Activated T-helper 1 cell treated with anti-CD3 and anti-CD28 coated beads, Interleukin-12 subunit alpha, Interleukin-12 subunit beta, Interleukin-2, Interleukin-4 antibody, amounts not matched to agents 30 ng/mL and 10 ng/mL and 1 ng/mL, durations not matched to agents 14 hours and 24 hours and 36 hours (primary cell): Measurements from ENCODE around the gene GINM1. TPM values are rescaled to one million over a fixed set of nuclear protein-coding genes. Genes with fewer than 3 reads are reported as not detected.

Source experiments
- DNase-seq: peaks from one replicate; pipeline ENCODE4 v3.0.0; 2021; ENCODE audit warnings: low spot score
- H3K27ac Mint-ChIP-seq: one replicate; pipeline ENCODE4 v1.8.0; 2021; ENCODE audit warnings: mild to moderate bottlenecking, mixed read lengths
- H3K27me3 Mint-ChIP-seq: one replicate; pipeline ENCODE4 v1.8.0; 2022; ENCODE audit warnings: mild to moderate bottlenecking, moderate library complexity, mixed read lengths; ENCODE audit not compliant: insufficient read depth
- H3K36me3 Mint-ChIP-seq: one replicate; pipeline ENCODE4 v1.8.0; 2021; ENCODE audit warnings: low read depth, mixed read lengths
- H3K4me1 Mint-ChIP-seq: one replicate; pipeline ENCODE4 v1.8.0; 2021; ENCODE audit warnings: low read depth, mixed read lengths
- H3K4me3 Mint-ChIP-seq: one replicate; pipeline ENCODE4 v1.8.0; 2021; ENCODE audit warnings: mild to moderate bottlenecking, moderate library complexity, mixed read lengths
- H3K9me3 Mint-ChIP-seq: one replicate; pipeline ENCODE4 v1.8.0; 2021; ENCODE audit warnings: mixed read lengths
- intact Hi-C: fragments of 100-400 bp; cut with micrococcal nuclease; formaldehyde crosslinking; loops from one replicate; pipeline ENCODE4 v1.15.1; 2024
- total RNA-seq: library from RNA; stranded (reverse); gene quantifications from 2 replicates; pipeline ENCODE4 v1.2.3, GENCODE V29; 2022

The GINM1 gene
- total RNA-seq: 15.4 and 18.6 TPM in 2 replicates

GRCh38 chr6:149565527-149566409 is at the start of gene GINM1:
Gene GINM1 (plus strand): TSS chr6:149566375. CDS start chr6:149566415, 40 bp downstream.
- Mint-ChIP-seq H3K36me3 (no peaks in the 10 kb centered on the region), H3K9me3 (no peaks in the 10 kb centered on the region), H3K4me1 (peaks cover 17% of the 10 kb centered on the region), H3K4me3 (peak within 1 kb of the TSS; percentile 92), H3K27me3 (peaks cover 7% of the 10 kb centered on the region), H3K27ac (peak within 1 kb of the TSS; percentile 94)
- peak; percentile 97 for DNase-seq
- intact Hi-C loops: loop anchor here (1.0 to 5.0 kb wide), 9 partner anchors 19 to 1302 kb away; partner anchors contain the start of genes KATNA1, LATS1, LRP11 and MTHFD1L

- no peak for DNase-seq
- H3K4me3 Mint-ChIP-seq: no peak overlapping the region
- no peaks in the 10 kb centered on the region for H3K27me3 Mint-ChIP-seq
- peaks cover 39% of the 10 kb centered on the region for H3K36me3 Mint-ChIP-seq
- no peak overlapping the region for H3K27ac Mint-ChIP-seq
- no peaks in the 10 kb centered on the region for H3K9me3 Mint-ChIP-seq
- intact Hi-C loops: no loop called here
- peaks cover 5% of the 10 kb centered on the region for H3K4me1 Mint-ChIP-seq
Measured at GRCh38 chr6:149529650-149530049, 36.5 kb upstream of the GINM1 start.

GRCh38 chr6:149534742-149535141 is 31.4 kb upstream of the GINM1 start:
- Mint-ChIP-seq H3K4me3 (no peak overlapping the region), H3K9me3 (no peaks in the 10 kb centered on the region), H3K36me3 (peaks cover 41% of the 10 kb centered on the region), H3K27me3 (no peaks in the 10 kb centered on the region), H3K27ac (no peak overlapping the region), H3K4me1 (peaks cover 5% of the 10 kb centered on the region)
- no peak for DNase-seq
- intact Hi-C loops: no loop called here

- no peaks in the 10 kb centered on the region for H3K9me3 Mint-ChIP-seq
Measured at GRCh38 chr6:149541139-149541538, 25.0 kb upstream of the GINM1 start.

GRCh38 chr6:149544646-149545257 is 21.4 kb upstream of the GINM1 start:
- intact Hi-C loops: loop anchor here (1.0 to 10.0 kb wide), 5 partner anchors 36 to 1846 kb away; partner anchors contain the start of genes NUP43 and ZBTB2
- peaks cover 31% of the 10 kb centered on the region for H3K4me1 Mint-ChIP-seq
- no peak for DNase-seq
- H3K4me3 Mint-ChIP-seq: peak overlapping the region; percentile 98
- H3K27me3 Mint-ChIP-seq: peaks cover 4% of the 10 kb centered on the region
- no peaks in the 10 kb centered on the region for H3K9me3 Mint-ChIP-seq
- H3K36me3 Mint-ChIP-seq: peaks cover 9% of the 10 kb centered on the region
- peak overlapping the region; percentile 99 for H3K27ac Mint-ChIP-seq

More at GRCh38 chr6:149541139-149541538, 25.0 kb upstream of the GINM1 start:
- intact Hi-C loops: loop anchor here (10.0 kb wide), 1 partner anchor 464 kb away; no protein-coding TSS in a partner anchor
- Mint-ChIP-seq H3K4me3 (no peak overlapping the region), H3K27me3 (no peaks in the 10 kb centered on the region), H3K27ac (no peak overlapping the region), H3K4me1 (peaks cover 27% of the 10 kb centered on the region), H3K36me3 (peaks cover 22% of the 10 kb centered on the region)
- no peak for DNase-seq

GRCh38 chr6:149545258-149545753 is 20.9 kb upstream of the GINM1 start:
- intact Hi-C loops: loop anchor here (1.0 to 10.0 kb wide), 5 partner anchors 37 to 1845 kb away; partner anchors contain the start of genes NUP43 and ZBTB2
- Mint-ChIP-seq H3K4me1 (peaks cover 31% of the 10 kb centered on the region), H3K27ac (peak overlapping the region; percentile 99), H3K36me3 (peaks cover 9% of the 10 kb centered on the region), H3K9me3 (no peaks in the 10 kb centered on the region), H3K4me3 (peak overlapping the region; percentile 98), H3K27me3 (peaks cover 4% of the 10 kb centered on the region)
- DNase-seq: peak; percentile 59

GRCh38 chr6:149545754-149546471 is 20.3 kb upstream of the GINM1 start, which contains the start of gene PPIL4:
Gene PPIL4 (minus strand): TSS chr6:149546043. CDS start chr6:149546005, 38 bp downstream.
- intact Hi-C loops: loop anchor here (1.0 to 10.0 kb wide), 13 partner anchors 14 to 1845 kb away; partner anchors contain the start of genes KATNA1, LATS1, LRP11 and NUP43
- H3K4me1 Mint-ChIP-seq: peaks cover 31% of the 10 kb centered on the region
- H3K27ac Mint-ChIP-seq: peak within 1 kb of the TSS; percentile 99
- peaks cover 6% of the 10 kb centered on the region for H3K36me3 Mint-ChIP-seq
- H3K9me3 Mint-ChIP-seq: no peaks in the 10 kb centered on the region
- peak; percentile 96 for DNase-seq
- peak within 1 kb of the TSS; percentile 98 for H3K4me3 Mint-ChIP-seq
- peaks cover 4% of the 10 kb centered on the region for H3K27me3 Mint-ChIP-seq

GRCh38 chr6:149551920-149552319 is 14.3 kb upstream of the GINM1 start:
- H3K27ac Mint-ChIP-seq: no peak overlapping the region
- intact Hi-C loops: no loop called here
- no peak for DNase-seq
- H3K4me3 Mint-ChIP-seq: no peak overlapping the region
- no peaks in the 10 kb centered on the region for H3K36me3 Mint-ChIP-seq
- peaks cover 27% of the 10 kb centered on the region for H3K27me3 Mint-ChIP-seq
- H3K4me1 Mint-ChIP-seq: peaks cover 4% of the 10 kb centered on the region
- H3K9me3 Mint-ChIP-seq: no peaks in the 10 kb centered on the region

GRCh38 chr6:149558029-149558428 is 8.1 kb upstream of the GINM1 start:
- intact Hi-C loops: no loop called here
- H3K27me3 Mint-ChIP-seq: peaks cover 53% of the 10 kb centered on the region
- H3K36me3 Mint-ChIP-seq: no peaks in the 10 kb centered on the region
- H3K9me3 Mint-ChIP-seq: no peaks in the 10 kb centered on the region
- no peak overlapping the region for H3K4me3 Mint-ChIP-seq
- H3K4me1 Mint-ChIP-seq: no peaks in the 10 kb centered on the region
- DNase-seq: no peak
- H3K27ac Mint-ChIP-seq: no peak overlapping the region

GRCh38 chr6:149559389-149559788 is 6.8 kb upstream of the GINM1 start:
- Mint-ChIP-seq H3K27ac (no peak overlapping the region), H3K9me3 (no peaks in the 10 kb centered on the region), H3K4me1 (no peaks in the 10 kb centered on the region), H3K36me3 (no peaks in the 10 kb centered on the region), H3K4me3 (no peak overlapping the region), H3K27me3 (peaks cover 50% of the 10 kb centered on the region)
- intact Hi-C loops: no loop called here
- no peak for DNase-seq

- peaks cover 41% of the 10 kb centered on the region for H3K27me3 Mint-ChIP-seq
- peaks cover 9% of the 10 kb centered on the region for H3K4me1 Mint-ChIP-seq
- no peaks in the 10 kb centered on the region for H3K36me3 Mint-ChIP-seq
- DNase-seq: no peak
- H3K27ac Mint-ChIP-seq: no peak overlapping the region
- H3K4me3 Mint-ChIP-seq: no peak overlapping the region
- H3K9me3 Mint-ChIP-seq: no peaks in the 10 kb centered on the region
- intact Hi-C loops: loop anchor here (1.0 kb wide), 1 partner anchor 14 kb away; the partner anchor contains the start of gene PPIL4
Measured at GRCh38 chr6:149560736-149561135, 5.4 kb upstream of the GINM1 start.
